Prostate gland (tissue), 2 donors: ENCODE data around the gene NCOA1.

Experiments used
- CTCF ChIP-seq, 4 experiments: fragments of 200-600 bp in 2 of 4; fragments of 450-650 bp in 2 of 4; sonication (generic) in 2 of 4; IDR thresholded peaks; 1 replicate in 3 of 4; 2 replicates in 1 of 4; pipeline ENCODE4 v1.5.1; 2016 to 2019; ENCODE audit warnings: antibody characterized with exemption in 4 of 4, mild to moderate bottlenecking in 2 of 4, moderate library complexity in 2 of 4
- POLR2A ChIP-seq: fragments of 450-650 bp; IDR thresholded peaks from one replicate; pipeline ENCODE4 v1.6.1; 2016; ENCODE audit warnings: antibody characterized with exemption, mild to moderate bottlenecking
- POLR2AphosphoS5 ChIP-seq: sonication (generic); formaldehyde crosslinking; IDR thresholded peaks from one replicate; pipeline ENCODE4 v1.6.1; 2017; ENCODE audit warnings: antibody characterized with exemption

- TF ChIP-seq CTCF (IDR thresholded peaks at IDR 0.05) = no peak
- TF ChIP-seq POLR2A = no peak
- no peak for TF ChIP-seq POLR2AphosphoS5
Measured at GRCh38 chr2:24451805-24452501, 39.1 kb upstream of the NCOA1 start.
